SH-SY5Y (cell line): ENCODE results near the gene RAD51.

Experiments
- GATA2 ChIP-seq: IDR thresholded peaks from 2 replicates; pipeline ENCODE4 v1.6.1; 2011; ENCODE audit warnings: mild to moderate bottlenecking, low read depth, low read length
- GATA3 ChIP-seq: IDR thresholded peaks from 2 replicates; pipeline ENCODE4 v1.6.1; 2011; ENCODE audit warnings: low read depth, mild to moderate bottlenecking, low read length, moderate library complexity

Gene RAD51

DNA sequence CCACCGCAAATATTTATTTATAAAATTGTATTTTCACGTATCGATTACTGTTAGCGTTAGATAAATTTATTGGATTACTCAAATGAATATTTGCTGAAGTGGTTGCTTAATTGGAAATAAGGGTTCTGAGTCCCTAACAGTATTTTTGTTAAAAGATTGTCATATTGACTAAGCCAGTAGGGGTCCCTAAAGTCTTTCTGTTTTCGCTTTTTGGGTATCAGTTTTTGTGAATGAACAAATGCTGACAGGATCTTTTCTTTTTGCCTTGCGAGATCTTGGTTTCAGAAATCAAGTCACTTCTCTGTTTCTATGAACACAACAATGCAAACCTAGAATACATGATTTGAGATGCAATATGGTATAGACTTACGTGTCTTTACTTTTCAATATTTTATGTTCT is 7.1 kb downstream of the RAD51 start:
- TF ChIP-seq GATA3 (no peak), GATA2 (no peak)

- no peak for TF ChIP-seq GATA3
Observed at GRCh38 chr15:40706121-40706520, 11.1 kb downstream of the RAD51 start.

DNA sequence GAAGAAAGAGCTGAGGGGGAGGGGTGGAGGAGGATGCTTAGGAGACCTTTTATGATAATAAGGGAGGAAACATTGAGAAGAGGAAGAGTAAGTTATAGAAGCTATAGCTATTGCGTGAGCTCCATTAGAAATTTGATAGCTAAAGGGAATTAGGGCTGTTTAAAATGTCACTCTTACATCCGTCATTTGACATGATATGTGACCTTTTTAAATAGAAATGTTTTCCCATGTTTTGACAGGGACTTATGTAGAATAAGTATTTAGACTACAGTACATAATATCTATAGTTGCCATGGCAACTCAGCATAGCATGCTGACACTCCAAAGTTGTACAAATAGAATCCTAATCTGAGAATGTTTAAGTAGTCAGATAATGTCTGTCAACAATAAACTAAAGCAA is 19.2 kb downstream of the RAD51 start:
- TF ChIP-seq GATA3 (no peak), GATA2 (no peak)

DNA sequence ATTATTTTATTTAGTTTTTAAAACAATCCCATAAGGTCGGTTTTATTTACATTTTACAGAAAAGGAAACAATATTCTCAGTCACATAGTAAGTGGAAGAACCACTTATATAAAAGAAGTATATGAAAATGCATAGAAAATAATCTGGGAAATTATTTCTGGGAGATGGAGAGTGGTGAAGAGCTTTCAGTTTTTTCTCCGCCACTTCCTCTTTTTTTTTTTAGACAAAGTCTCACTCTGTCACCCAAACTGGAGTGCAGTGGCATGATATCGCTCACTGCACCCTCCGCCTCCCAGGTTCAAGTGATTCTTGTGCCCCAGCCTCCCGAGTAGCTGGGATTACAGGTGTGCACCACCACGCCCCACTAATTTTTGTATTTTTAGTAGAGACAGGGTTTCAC is 21.2 kb downstream of the RAD51 start:
- TF ChIP-seq GATA2: no peak
- no peak for TF ChIP-seq GATA3

DNA sequence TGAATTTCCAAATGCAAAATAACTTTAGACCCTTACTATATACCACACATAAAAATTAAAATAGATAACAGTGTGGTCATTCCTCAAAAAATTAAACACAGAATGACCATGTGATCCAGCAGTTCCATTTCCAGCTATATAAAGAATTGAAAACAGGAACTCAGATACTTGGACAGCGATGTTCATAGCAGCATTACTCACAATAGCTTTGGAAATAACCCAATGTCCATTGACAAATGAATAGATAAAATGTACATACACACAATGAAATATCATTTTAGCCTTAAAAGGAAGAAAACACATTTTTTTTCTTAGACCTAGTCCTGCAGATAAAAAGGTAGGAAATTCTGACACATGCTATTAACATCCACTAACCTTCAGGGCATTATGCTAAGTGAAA is 26.7 kb downstream of the RAD51 start:
- no peak for TF ChIP-seq GATA3
- TF ChIP-seq GATA2: no peak

DNA sequence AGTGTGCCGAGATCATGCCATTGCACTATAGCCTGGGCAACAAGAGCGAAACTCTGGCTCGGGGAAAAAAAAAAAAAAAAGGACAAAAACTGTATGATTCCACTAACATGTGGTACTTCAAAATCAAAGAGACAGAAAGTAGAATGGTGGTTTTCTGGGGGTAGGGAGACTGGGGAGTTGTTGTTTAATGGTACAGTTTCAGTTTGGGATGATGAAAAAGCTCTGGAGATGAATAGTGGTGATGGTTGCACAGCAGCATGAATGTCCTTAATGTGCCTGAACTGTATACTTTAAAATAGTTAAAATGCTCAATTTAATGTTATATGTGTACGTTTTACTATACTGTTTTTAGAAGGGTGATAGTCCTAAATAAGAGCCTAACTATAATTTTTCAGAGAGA is 27.4 kb downstream of the RAD51 start:
- TF ChIP-seq GATA2 (no peak), GATA3 (no peak)

DNA sequence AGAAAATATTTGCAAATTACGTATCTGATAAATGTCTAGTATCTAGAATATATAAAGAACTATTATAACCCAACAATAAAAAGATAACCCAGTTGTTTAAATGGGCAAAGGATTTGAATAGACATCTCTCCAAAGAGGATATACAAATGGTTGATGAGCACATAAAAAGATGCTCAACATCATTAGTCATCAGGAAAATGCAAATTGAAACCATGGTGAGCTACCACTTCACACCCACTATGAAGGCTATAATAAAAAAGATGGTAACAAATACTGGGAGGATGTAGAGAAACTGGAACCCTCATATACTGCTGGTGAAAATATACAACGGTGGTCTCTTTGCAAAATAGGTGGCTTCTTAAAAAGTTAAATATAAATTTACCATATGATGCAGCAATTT is 28.0 kb downstream of the RAD51 start:
- TF ChIP-seq GATA2 (no peak), GATA3 (no peak)

DNA sequence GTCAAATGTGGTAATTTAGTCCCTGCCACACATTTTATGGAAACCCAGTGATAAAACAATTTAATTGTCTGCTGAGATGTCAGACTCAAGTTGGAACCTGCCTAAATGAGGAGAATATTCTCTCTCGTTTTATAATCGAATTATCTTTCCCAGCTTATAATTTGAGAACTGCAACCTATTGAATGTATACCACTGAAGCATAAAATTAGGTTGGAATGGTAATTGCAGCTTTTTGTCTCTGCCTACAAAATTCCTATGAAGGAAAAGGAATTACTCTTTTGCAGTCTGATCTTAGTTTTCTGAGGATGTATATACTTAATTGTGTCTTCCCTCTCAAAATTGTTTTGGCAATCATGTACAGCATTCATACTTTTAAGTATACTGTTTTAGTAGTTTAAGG is 28.9 kb downstream of the RAD51 start:
- no peak for TF ChIP-seq GATA3
- TF ChIP-seq GATA2: no peak

GRCh38 chr15:40731034-40731433 is 36.1 kb downstream of the RAD51 start:
- no peak for TF ChIP-seq GATA2
- no peak for TF ChIP-seq GATA3

DNA sequence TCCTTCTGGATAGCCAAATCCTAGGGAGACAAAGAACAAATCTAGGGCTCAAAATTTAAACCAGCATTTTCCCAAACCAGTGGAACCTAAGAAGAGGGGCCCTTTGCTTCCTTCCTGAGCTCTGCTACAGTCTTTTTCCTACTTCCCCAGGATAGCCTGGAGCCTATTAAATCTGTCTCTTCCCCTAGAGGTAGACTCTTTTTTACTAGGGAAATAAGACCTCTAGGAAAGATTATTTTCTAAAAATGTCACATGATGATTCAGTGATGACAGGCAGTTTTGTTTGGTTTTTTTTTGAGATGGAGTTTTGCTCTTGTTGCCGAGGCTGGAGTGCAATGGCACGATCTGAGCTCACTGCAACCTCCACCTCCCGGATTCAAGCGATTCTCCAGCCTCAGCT is 41.6 kb downstream of the RAD51 start:
- no peak for TF ChIP-seq GATA2
- TF ChIP-seq GATA3: no peak

- no peak for TF ChIP-seq GATA2
- no peak for TF ChIP-seq GATA3
Observed at GRCh38 chr15:40737048-40737447, 42.1 kb downstream of the RAD51 start.

GRCh38 chr15:40739047-40739446 is 44.1 kb downstream of the RAD51 start:
- TF ChIP-seq GATA2: no peak
- no peak for TF ChIP-seq GATA3

GRCh38 chr15:40739854-40740253 is 44.9 kb downstream of the RAD51 start:
- no peak for TF ChIP-seq GATA2
- no peak for TF ChIP-seq GATA3

DNA sequence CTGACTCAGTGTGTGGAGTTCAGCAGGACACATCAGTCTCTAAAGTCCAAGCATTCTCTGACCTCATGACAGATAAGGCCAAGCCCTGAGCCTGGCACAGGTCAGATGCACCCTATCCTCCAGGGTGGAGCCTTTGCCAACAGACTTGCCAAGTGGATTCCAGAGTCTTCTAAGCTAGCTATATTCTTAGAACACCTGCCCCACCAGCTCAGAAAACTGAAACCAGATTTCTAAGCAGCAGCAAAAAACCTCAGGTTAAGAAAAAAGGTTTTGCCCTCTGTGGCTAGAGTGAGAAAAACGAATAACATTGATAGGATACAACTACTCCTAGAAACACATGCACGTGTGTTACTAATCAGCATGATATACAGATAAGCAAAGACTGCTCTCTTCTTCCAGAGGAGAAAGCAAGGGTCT is 48.5 kb downstream of the RAD51 start:
- TF ChIP-seq GATA3 (no peak), GATA2 (no peak)

- no peak for TF ChIP-seq GATA3
- TF ChIP-seq GATA2: no peak
Observed at GRCh38 chr15:40743921-40744814, 49.2 kb downstream of the RAD51 start.

DNA sequence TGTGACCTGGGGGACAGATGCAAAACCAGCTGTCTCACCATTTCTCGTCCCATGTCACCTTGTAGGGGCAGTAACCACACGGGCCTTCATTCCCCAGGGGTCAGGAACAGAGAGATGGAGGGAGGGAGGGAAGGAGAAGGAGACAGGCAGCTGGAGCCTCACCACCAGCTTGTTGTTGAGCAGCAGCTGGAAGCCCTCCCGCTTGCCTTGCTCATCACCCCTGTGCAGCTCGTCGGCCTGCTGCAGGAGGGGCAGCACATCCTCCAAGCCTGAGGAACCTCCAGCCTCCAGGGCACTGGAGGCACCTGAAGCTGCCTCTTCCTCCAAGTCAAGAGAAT is 49.8 kb downstream of the RAD51 start:
- no peak for TF ChIP-seq GATA2

DNA sequence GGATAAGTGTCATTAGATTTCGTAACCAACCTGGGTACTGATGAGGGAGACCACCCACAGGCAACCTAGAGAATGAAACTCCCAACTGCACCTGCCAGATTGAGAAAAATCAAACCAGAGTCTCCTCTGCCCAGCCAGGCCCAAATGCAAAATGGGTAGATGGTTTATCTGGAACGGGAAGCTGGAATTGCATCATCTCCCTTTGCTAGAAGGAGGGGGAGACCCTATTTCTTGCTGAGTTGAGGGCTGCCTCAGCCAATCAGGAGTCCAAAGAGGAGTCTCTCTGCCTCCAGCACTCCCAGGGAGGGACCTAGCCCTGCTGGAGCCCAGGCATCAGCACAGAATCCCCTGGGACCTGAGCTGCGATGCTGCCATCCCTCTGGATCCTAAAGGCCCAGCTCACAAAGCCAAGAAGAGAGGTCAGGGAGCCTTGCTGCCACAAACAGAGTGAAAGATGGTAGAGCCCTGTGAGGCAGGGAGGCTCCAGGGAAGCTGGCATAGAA is 52.0 kb downstream of the RAD51 start:
- TF ChIP-seq GATA2 (no peak), GATA3 (no peak)
